ENCODE data around the gene ENKUR.

Gene ENKUR

GRCh38 chr10:24998044-24998443 lies 17.9 kb downstream of the ENKUR start:
- no peak for ATAC-seq (ENCODE audit: low read depth)
- H3K9me3 ChIP-seq (ENCODE audit: severe bottlenecking): no peaks in the 10 kb centered on the region

GRCh38 chr10:24995072-24995471 lies 20.9 kb downstream of the ENKUR start:
- Histone ChIP-seq H3K36me3 (ENCODE audit: low read depth) (no peaks in the 10 kb centered on the region), H3K9me3 (ENCODE audit: severe bottlenecking) (no peaks in the 10 kb centered on the region), H3K27ac (ENCODE audit: poor library complexity, severe bottlenecking) (no peak overlapping the region), H3K4me1 (ENCODE audit: insufficient read depth, poor library complexity, severe bottlenecking) (no peaks in the 10 kb centered on the region), H3K27me3 (ENCODE audit: insufficient read depth, poor library complexity, severe bottlenecking) (no peaks in the 10 kb centered on the region), H3K4me3 (ENCODE audit: severe bottlenecking) (no peak overlapping the region)
- no peak for TF ChIP-seq CTCF (IDR thresholded peaks at IDR 0.05; ENCODE audit: poor library complexity, severe bottlenecking)
- no peak for ATAC-seq (ENCODE audit: low read depth)
- DNase-seq (ENCODE audit: low spot score): no peak

More at GRCh38 chr10:24998044-24998443, 17.9 kb downstream of the ENKUR start:
- H3K27ac ChIP-seq (ENCODE audit: poor library complexity, severe bottlenecking): no peak overlapping the region
- no peak for TF ChIP-seq CTCF (IDR thresholded peaks at IDR 0.05; ENCODE audit: poor library complexity, severe bottlenecking)
- no peak overlapping the region for H3K4me3 ChIP-seq (ENCODE audit: severe bottlenecking)
- no peaks in the 10 kb centered on the region for H3K36me3 ChIP-seq (ENCODE audit: low read depth)
- no peak for DNase-seq (ENCODE audit: low spot score)
- H3K4me1 ChIP-seq (ENCODE audit: insufficient read depth, poor library complexity, severe bottlenecking): no peaks in the 10 kb centered on the region
- H3K27me3 ChIP-seq (ENCODE audit: insufficient read depth, poor library complexity, severe bottlenecking): no peaks in the 10 kb centered on the region

- Histone ChIP-seq H3K27me3 (ENCODE audit: insufficient read depth, poor library complexity, severe bottlenecking) (no peaks in the 10 kb centered on the region), H3K9me3 (ENCODE audit: severe bottlenecking) (no peaks in the 10 kb centered on the region), H3K36me3 (ENCODE audit: low read depth) (no peaks in the 10 kb centered on the region), H3K4me1 (ENCODE audit: insufficient read depth, poor library complexity, severe bottlenecking) (no peaks in the 10 kb centered on the region), H3K27ac (ENCODE audit: poor library complexity, severe bottlenecking) (no peak overlapping the region), H3K4me3 (ENCODE audit: severe bottlenecking) (no peak overlapping the region)
- no peak for TF ChIP-seq CTCF (IDR thresholded peaks at IDR 0.05; ENCODE audit: poor library complexity, severe bottlenecking)
- ATAC-seq (ENCODE audit: low read depth): no peak
- no peak for DNase-seq (ENCODE audit: low spot score)
These were observed 22.6 kb downstream of the ENKUR start for GRCh38 chr10:24993237-24993958.

- Histone ChIP-seq H3K4me3 (ENCODE audit: severe bottlenecking) (no peak overlapping the region), H3K9me3 (ENCODE audit: severe bottlenecking) (no peaks in the 10 kb centered on the region), H3K36me3 (ENCODE audit: low read depth) (no peaks in the 10 kb centered on the region), H3K4me1 (ENCODE audit: insufficient read depth, poor library complexity, severe bottlenecking) (no peaks in the 10 kb centered on the region), H3K27ac (ENCODE audit: poor library complexity, severe bottlenecking) (no peak overlapping the region), H3K27me3 (ENCODE audit: insufficient read depth, poor library complexity, severe bottlenecking) (no peaks in the 10 kb centered on the region)
- ATAC-seq (ENCODE audit: low read depth) (no peak), DNase-seq (ENCODE audit: low spot score) (no peak)
- no peak for TF ChIP-seq CTCF (IDR thresholded peaks at IDR 0.05; ENCODE audit: poor library complexity, severe bottlenecking)
These were observed 23.3 kb downstream of the ENKUR start for GRCh38 chr10:24992512-24993133.

- no peaks in the 10 kb centered on the region for H3K36me3 ChIP-seq (ENCODE audit: low read depth)
- no peak for TF ChIP-seq CTCF (IDR thresholded peaks at IDR 0.05; ENCODE audit: poor library complexity, severe bottlenecking)
These were observed 24.7 kb downstream of the ENKUR start for GRCh38 chr10:24991298-24991697.

More at GRCh38 chr10:24991298-24991697, 24.7 kb downstream of the ENKUR start:
- Histone ChIP-seq H3K27ac (ENCODE audit: poor library complexity, severe bottlenecking) (no peak overlapping the region), H3K4me1 (ENCODE audit: insufficient read depth, poor library complexity, severe bottlenecking) (no peaks in the 10 kb centered on the region), H3K27me3 (ENCODE audit: insufficient read depth, poor library complexity, severe bottlenecking) (no peaks in the 10 kb centered on the region), H3K4me3 (ENCODE audit: severe bottlenecking) (no peak overlapping the region), H3K9me3 (ENCODE audit: severe bottlenecking) (no peaks in the 10 kb centered on the region)
- ATAC-seq (ENCODE audit: low read depth) (no peak), DNase-seq (ENCODE audit: low spot score) (no peak)
